Sciatic nerve (tissue), 2 donors: Measurements from ENCODE around the gene GPR143. TPM values are rescaled to one million over a fixed set of nuclear protein-coding genes. Genes with fewer than 3 reads are reported as not detected.
A peak's percentile ranks its signal among the peaks of the same experiment; 100 is the strongest.

Experiments used
- ATAC-seq: fragments of 200-7000 bp; cut with Tn5 transposase; one replicate; pipeline ENCODE4 v1.9.1; 2020; ENCODE audit warnings: mild to moderate bottlenecking, moderate library complexity
- DNase-seq: peaks from one replicate; pipeline ENCODE4 v3.0.0-alpha.2; 2020; ENCODE audit warnings: low spot score
- intact Hi-C: fragments of 100-400 bp; cut with DNase I; formaldehyde crosslinking; loops from one replicate; pipeline ENCODE4 v1.14.2; 2022
- total RNA-seq: library from RNA; stranded (reverse); fragmentation: NEBNext Ultra II Directional; extraction: Animal tissue kit (Norgen Biotek cat#: 25700); gene quantifications from one replicate; pipeline ENCODE4 v1.2.1, GENCODE V29; 2021
- donor health status: DM: no; HTN: no; CAD: no.
- donor health status: DM: no; HTN: no; CAD: no.

Gene GPR143
- total RNA-seq, 1 donor from 2014 or later: not detected

GRCh38 chrX:9724711-9725110, 40.9 kb downstream of the GPR143 start:
- intact Hi-C loops: no loop called here
- no peak for ATAC-seq
- no peak for DNase-seq

GRCh38 chrX:9717376-9717775, 48.3 kb downstream of the GPR143 start:
- DNase-seq (no peak), ATAC-seq (no peak)
- intact Hi-C loops: no loop called here

GRCh38 chrX:9710332-9710731, 55.3 kb downstream of the GPR143 start:
- DNase-seq: no peak
- ATAC-seq: no peak
- intact Hi-C loops: no loop called here

GRCh38 chrX:9708923-9709553, 56.6 kb downstream of the GPR143 start:
- DNase-seq (peak; percentile 89), ATAC-seq (peak; percentile 83)
- intact Hi-C loops: no loop called here

GRCh38 chrX:9708086-9708485, 57.6 kb downstream of the GPR143 start:
- intact Hi-C loops: no loop called here
- no peak for DNase-seq
- ATAC-seq: no peak

GRCh38 chrX:9707306-9708033, 58.2 kb downstream of the GPR143 start:
- ATAC-seq (peak; percentile 21), DNase-seq (no peak)
- intact Hi-C loops: no loop called here

- intact Hi-C loops: no loop called here
- no peak for ATAC-seq
- no peak for DNase-seq
Measured at GRCh38 chrX:9706421-9706820, 59.2 kb downstream of the GPR143 start.

- DNase-seq: no peak
- intact Hi-C loops: no loop called here
- ATAC-seq: no peak
Measured at GRCh38 chrX:9704876-9705465, 60.7 kb downstream of the GPR143 start.

GRCh38 chrX:9703406-9703805, 62.2 kb downstream of the GPR143 start:
- intact Hi-C loops: no loop called here
- ATAC-seq (no peak), DNase-seq (no peak)

- intact Hi-C loops: no loop called here
- DNase-seq: no peak
- ATAC-seq: no peak
Measured at GRCh38 chrX:9701790-9702189, 63.9 kb downstream of the GPR143 start.

GRCh38 chrX:9700555-9700954, 65.1 kb downstream of the GPR143 start:
- no peak for DNase-seq
- no peak for ATAC-seq
- intact Hi-C loops: no loop called here

- DNase-seq: no peak
- ATAC-seq: no peak
- intact Hi-C loops: no loop called here
Measured at GRCh38 chrX:9698576-9698975, 67.1 kb downstream of the GPR143 start.

GRCh38 chrX:9693307-9694001, 72.2 kb downstream of the GPR143 start:
- DNase-seq (no peak), ATAC-seq (no peak)
- intact Hi-C loops: no loop called here

- DNase-seq: no peak
- ATAC-seq: no peak
- intact Hi-C loops: no loop called here
Measured at GRCh38 chrX:9690046-9690445, 75.6 kb downstream of the GPR143 start.

- intact Hi-C loops: no loop called here
- ATAC-seq (no peak), DNase-seq (no peak)
Measured at GRCh38 chrX:9688833-9689232, 76.8 kb downstream of the GPR143 start.

- intact Hi-C loops: no loop called here
- no peak for DNase-seq
- ATAC-seq: no peak
Measured at GRCh38 chrX:9687899-9688298, 77.7 kb downstream of the GPR143 start.

- ATAC-seq (no peak), DNase-seq (peak; percentile 17)
- intact Hi-C loops: no loop called here
Measured at GRCh38 chrX:9683350-9683749, 82.3 kb downstream of the GPR143 start.

- peak; percentile 15 for ATAC-seq
- intact Hi-C loops: no loop called here
- peak; percentile 46 for DNase-seq
Measured at GRCh38 chrX:9682861-9683260, 82.8 kb downstream of the GPR143 start.

- no peak for DNase-seq
- peak; percentile 39 for ATAC-seq
- intact Hi-C loops: no loop called here
Measured at GRCh38 chrX:9682456-9682855, 83.2 kb downstream of the GPR143 start.

GRCh38 chrX:9681422-9681821, 84.2 kb downstream of the GPR143 start:
- intact Hi-C loops: no loop called here
- DNase-seq (no peak), ATAC-seq (no peak)
